GM18498 (cell line): ENCODE measurements around the gene DHX58.

Experiments
- ATAC-seq: cut with Tn5 transposase; IDR thresholded peaks from one replicate; pipeline ENCODE4 v1.9.1; 2021; ENCODE audit warnings: mild to moderate bottlenecking, moderate library complexity; ENCODE audit not compliant: unreplicated experiment

The DHX58 gene

GRCh38 chr17:42056635-42057034 lies 55.9 kb downstream of the DHX58 start:
- ATAC-seq = no peak

- ATAC-seq = no peak
Measured at GRCh38 chr17:42055496-42055895, 57.0 kb downstream of the DHX58 start.

- ATAC-seq = no peak
Measured at GRCh38 chr17:42055027-42055426, 57.5 kb downstream of the DHX58 start.

GRCh38 chr17:42053731-42054500 lies 58.6 kb downstream of the DHX58 start:
- no peak for ATAC-seq

GRCh38 chr17:42052346-42052877 lies 60.1 kb downstream of the DHX58 start:
- ATAC-seq = no peak

GRCh38 chr17:42051645-42052044 lies 60.9 kb downstream of the DHX58 start:
- no peak for ATAC-seq
